Neuronal stem cell (in vitro differentiated cells): ENCODE measurements around the gene ARHGAP22.

Experiments
- DNase-seq: peaks from one replicate; pipeline ENCODE4 v3.0.0-alpha.2; 2013; ENCODE audit warnings: low spot score
- H2AFZ ChIP-seq: one replicate; pipeline ENCODE4 v1.6.1; 2013; ENCODE audit warnings: mild to moderate bottlenecking, low read length, inconsistent platforms
- H2AK5ac ChIP-seq: 2 replicates; pipeline ENCODE4 v1.6.1; 2013; ENCODE audit warnings: low read depth, mild to moderate bottlenecking, inconsistent platforms, low read length, moderate library complexity, mixed read lengths
- H2BK120ac ChIP-seq: 2 replicates; pipeline ENCODE4 v1.6.1; 2013; ENCODE audit warnings: low read depth, mild to moderate bottlenecking, inconsistent platforms, low read length, moderate library complexity, mixed read lengths
- H2BK12ac ChIP-seq: one replicate; pipeline ENCODE4 v1.6.1; 2013; ENCODE audit warnings: low read length, inconsistent platforms
- H2BK15ac ChIP-seq: 2 replicates; pipeline ENCODE4 v1.6.1; 2013; ENCODE audit warnings: mild to moderate bottlenecking, low read length, inconsistent platforms, mixed read lengths
- H2BK5ac ChIP-seq: one replicate; pipeline ENCODE4 v1.6.1; 2013; ENCODE audit warnings: inconsistent platforms, mild to moderate bottlenecking, low read length, moderate library complexity
- H3K14ac ChIP-seq: one replicate; pipeline ENCODE4 v1.6.1; 2013; ENCODE audit warnings: low read length, inconsistent platforms
- H3K18ac ChIP-seq: 2 replicates; pipeline ENCODE4 v1.6.1; 2013; ENCODE audit warnings: low read length, inconsistent platforms
- H3K23ac ChIP-seq: 2 replicates; pipeline ENCODE4 v1.6.1; 2013; ENCODE audit warnings: low read depth, mild to moderate bottlenecking, mixed read lengths, low read length, inconsistent platforms; ENCODE audit not compliant: poor library complexity
- H3K27ac ChIP-seq: replicated peaks from 3 replicates; pipeline ENCODE4 v1.5.1; 2013; ENCODE audit warnings: low read length, inconsistent platforms
- H3K27me3 ChIP-seq, 3 experiments: 2 replicates each; pipeline ENCODE4 v1.6.1; 2013; ENCODE audit warnings: low read length in 3 of 3, mild to moderate bottlenecking in 2 of 3, inconsistent platforms in 1 of 3, low read depth in 1 of 3, mixed read lengths in 1 of 3, moderate library complexity in 1 of 3; ENCODE audit not compliant: control insufficient read depth in 3 of 3, insufficient read depth in 3 of 3
- H3K36me3 ChIP-seq, 2 donors: replicated peaks in 1 of 2; 2 replicates each; pipeline ENCODE4 v1.6.1; 2013; ENCODE audit warnings: low read length in 2 of 2; ENCODE audit not compliant: control insufficient read depth in 2 of 2, insufficient read depth in 2 of 2
- H3K4ac ChIP-seq: 2 replicates; pipeline ENCODE4 v1.6.1; 2013; ENCODE audit warnings: inconsistent platforms, mild to moderate bottlenecking, low read length, moderate library complexity
- H3K4me1 ChIP-seq, 2 donors: 1 replicate in 1 of 2; 2 replicates in 1 of 2; pipeline ENCODE4 v1.6.1; 2013; ENCODE audit warnings: low read length in 2 of 2, low read depth in 1 of 2; ENCODE audit not compliant: control insufficient read depth in 2 of 2, insufficient read depth in 1 of 2
- H3K4me2 ChIP-seq: one replicate; pipeline ENCODE4 v1.6.1; 2013; ENCODE audit warnings: mild to moderate bottlenecking, low read length, inconsistent platforms; ENCODE audit not compliant: insufficient read depth, poor library complexity, severe bottlenecking
- H3K4me3 ChIP-seq, 2 donors: 2 replicates each; pipeline ENCODE4 v1.5.1; 2013; ENCODE audit warnings: low read length in 2 of 2, mild to moderate bottlenecking in 2 of 2, inconsistent platforms in 1 of 2, moderate library complexity in 1 of 2
- H3K79me1 ChIP-seq: one replicate; pipeline ENCODE4 v1.6.1; 2013; ENCODE audit warnings: low read depth, mild to moderate bottlenecking, inconsistent platforms, low read length, moderate library complexity
- H3K9ac ChIP-seq: one replicate; pipeline ENCODE4 v1.6.1; 2013; ENCODE audit warnings: mild to moderate bottlenecking, low read depth, low read length, inconsistent platforms; ENCODE audit not compliant: poor library complexity
- H3K9me3 ChIP-seq, 2 donors: replicated peaks in 1 of 2; 2 replicates each; pipeline versions ENCODE3 to v1.6.1; 2013; ENCODE audit warnings: low read length in 2 of 2, mild to moderate bottlenecking in 2 of 2, inconsistent platforms in 1 of 2, low read depth in 1 of 2, mixed read lengths in 1 of 2, moderate library complexity in 1 of 2; ENCODE audit not compliant: control insufficient read depth in 2 of 2, insufficient read depth in 1 of 2
- H4K8ac ChIP-seq: one replicate; pipeline ENCODE4 v1.6.1; 2013; ENCODE audit warnings: low read depth, mild to moderate bottlenecking, inconsistent platforms, low read length, moderate library complexity
- H4K91ac ChIP-seq: one replicate; pipeline ENCODE4 v1.6.1; 2013; ENCODE audit warnings: low read length, low read depth, mild to moderate bottlenecking, inconsistent platforms; ENCODE audit not compliant: poor library complexity
- WGBS, 2 donors: extraction: QIAGEN DNeasy Blood & Tissue Kit; methylation state at CpG; one replicate each; pipeline ENCODE4 v1.1.7; 2013; ENCODE audit warnings: missing lambda C conversion rate in 2 of 2, mixed read lengths in 1 of 2; ENCODE audit not compliant: insufficient read length in 2 of 2, insufficient replicate concordance in 1 of 2; ENCODE audit errors: extremely low coverage in 2 of 2; 5-methylcytosine and 5-hydroxymethylcytosine counted together

The ARHGAP22 gene

DNA sequence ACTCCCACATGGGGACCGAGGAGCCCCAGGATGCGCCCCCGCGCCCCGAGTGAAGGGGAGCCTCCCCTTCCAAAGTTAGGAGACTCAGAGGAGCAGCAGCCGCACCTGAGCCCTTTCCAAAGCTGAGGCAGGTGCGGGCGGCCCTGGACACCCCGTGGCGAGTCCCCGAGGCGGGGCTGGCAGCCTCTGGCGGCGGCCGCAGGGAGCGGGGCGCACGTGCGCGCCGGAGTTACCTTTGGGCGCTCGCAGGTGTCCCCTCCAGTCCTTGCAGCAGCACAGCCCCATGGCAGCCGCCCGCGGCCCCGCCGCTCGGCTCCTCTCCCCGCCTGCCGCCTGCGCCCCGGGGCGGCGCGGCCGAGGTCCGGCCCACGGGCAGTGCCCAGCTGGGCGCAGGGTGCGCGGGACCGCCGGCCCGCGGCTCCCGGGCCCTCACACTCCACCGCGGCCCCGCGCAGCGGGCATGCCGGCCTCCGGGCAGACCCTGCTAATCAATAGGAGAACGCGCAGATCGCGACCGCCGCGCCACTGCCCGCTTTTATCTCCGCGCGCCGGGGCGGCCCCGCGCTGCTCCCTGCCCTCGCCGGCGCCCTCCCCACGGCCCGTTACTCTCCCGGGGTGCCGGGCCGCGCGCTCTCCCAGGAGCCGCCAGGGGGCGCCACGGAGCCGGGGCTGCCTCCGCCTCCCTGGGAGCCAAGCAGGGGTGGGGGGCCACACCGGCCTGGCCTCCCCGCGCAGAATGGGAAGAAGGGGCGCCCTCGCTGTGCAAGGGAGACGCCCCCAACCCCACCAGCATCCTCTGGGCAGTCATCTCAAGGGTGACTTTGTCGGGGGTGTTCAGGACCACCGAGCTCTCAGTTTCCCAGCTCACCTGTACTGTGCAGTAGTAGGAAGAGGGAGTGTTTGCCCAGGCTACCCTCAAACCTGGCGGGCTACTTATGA, 80.8 kb downstream of the ARHGAP22 start:
- peak overlapping the region; percentile 89 for H3K4me2 ChIP-seq
- H3K14ac ChIP-seq, result peak overlapping the region; percentile 32
- peak; percentile 31 for DNase-seq
- peak overlapping the region; percentile 87 for H2AFZ ChIP-seq
- peak overlapping the region; percentile 16 for H2BK12ac ChIP-seq
- peak overlapping the region; percentile 82 for H2BK15ac ChIP-seq
- H3K18ac ChIP-seq, result peak overlapping the region; percentile 84
- H2AK5ac ChIP-seq, result peak overlapping the region; percentile 41
- no peaks in the 10 kb centered on the region for H3K79me1 ChIP-seq
- H3K23ac ChIP-seq, result no peak overlapping the region
- H3K9me3 ChIP-seq, result peaks cover 0 to 3% of the 10 kb centered on the region in 2 donors
- no peak overlapping the region for H4K8ac ChIP-seq
- H3K27ac ChIP-seq, result no peak overlapping the region
- no peak overlapping the region for H3K4ac ChIP-seq
- H3K4me3 ChIP-seq, result peak overlapping the region; percentile 42 to 83
- peak overlapping the region; percentile 68 for H2BK120ac ChIP-seq
- no peak overlapping the region for H4K91ac ChIP-seq
- H3K4me1 ChIP-seq, result peaks cover 0 to 19% of the 10 kb centered on the region in 2 donors
- no peaks in the 10 kb centered on the region for H3K36me3 ChIP-seq
- peaks cover 0 to 67% (median 11%) of the 10 kb centered on the region in 3 experiments for H3K27me3 ChIP-seq
- H2BK5ac ChIP-seq, result peak overlapping the region; percentile 2
- peak overlapping the region; percentile 25 for H3K9ac ChIP-seq
- WGBS, 2 donors, result no CpG with 5 or more reads among the region's 93 CpGs

DNA sequence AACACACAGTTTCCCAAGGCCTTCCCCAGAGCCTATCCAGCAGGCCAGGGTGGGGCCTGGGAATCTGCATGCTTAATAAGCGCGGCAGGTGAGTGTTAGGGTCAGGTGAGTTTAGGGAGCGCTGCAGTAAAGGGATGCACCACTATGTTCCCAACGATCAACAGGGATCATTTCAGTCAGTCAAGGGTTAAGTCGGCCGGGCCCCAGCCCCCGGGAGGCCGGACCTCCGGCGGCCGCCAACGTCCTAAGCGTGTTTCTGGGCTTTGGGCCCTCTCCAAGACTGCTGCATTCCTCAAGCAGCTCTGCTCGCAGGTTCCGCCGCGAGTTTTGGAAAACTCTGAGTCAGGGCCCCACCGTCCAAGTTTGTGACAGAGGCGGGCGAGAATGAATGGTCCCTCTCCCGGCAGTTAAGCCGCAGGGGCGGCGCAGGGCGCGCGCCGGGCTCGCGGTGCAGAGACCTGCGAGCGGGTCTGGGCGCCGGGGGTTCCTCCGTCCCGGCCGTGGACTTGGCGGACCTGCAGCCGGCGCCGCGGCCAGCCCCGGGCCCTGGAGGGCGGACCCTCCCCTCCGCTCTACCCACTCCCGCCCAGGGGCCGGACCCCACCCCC, 81.6 kb downstream of the ARHGAP22 start:
- DNase-seq, result peak; percentile 14
- peak overlapping the region; percentile 87 for H2AFZ ChIP-seq
- peaks cover 0 to 75% (median 11%) of the 10 kb centered on the region in 3 experiments for H3K27me3 ChIP-seq
- H2BK12ac ChIP-seq, result no peak overlapping the region
- H3K4me1 ChIP-seq, result peaks cover 0 to 19% of the 10 kb centered on the region in 2 donors
- H3K9ac ChIP-seq, result peak overlapping the region; percentile 25
- no peaks in the 10 kb centered on the region for H3K36me3 ChIP-seq
- no peak overlapping the region for H3K23ac ChIP-seq
- H3K9me3 ChIP-seq, result peaks cover 0 to 3% of the 10 kb centered on the region in 2 donors
- H3K4ac ChIP-seq, result no peak overlapping the region
- no peak overlapping the region for H4K91ac ChIP-seq
- no peak overlapping the region for H3K27ac ChIP-seq
- peak overlapping the region; percentile 32 for H3K14ac ChIP-seq
- H2AK5ac ChIP-seq, result no peak overlapping the region
- peak overlapping the region; percentile 2 for H2BK5ac ChIP-seq
- H3K4me2 ChIP-seq, result peak overlapping the region; percentile 89
- H3K18ac ChIP-seq, result peak overlapping the region; percentile 44
- no CpG with 5 or more reads among the region's 47 CpGs for WGBS, 2 donors
- H2BK15ac ChIP-seq, result no peak overlapping the region
- H3K4me3 ChIP-seq, result peak overlapping the region; percentile 42 to 83
- no peaks in the 10 kb centered on the region for H3K79me1 ChIP-seq
- H4K8ac ChIP-seq, result no peak overlapping the region
- peak overlapping the region; percentile 68 for H2BK120ac ChIP-seq

DNA sequence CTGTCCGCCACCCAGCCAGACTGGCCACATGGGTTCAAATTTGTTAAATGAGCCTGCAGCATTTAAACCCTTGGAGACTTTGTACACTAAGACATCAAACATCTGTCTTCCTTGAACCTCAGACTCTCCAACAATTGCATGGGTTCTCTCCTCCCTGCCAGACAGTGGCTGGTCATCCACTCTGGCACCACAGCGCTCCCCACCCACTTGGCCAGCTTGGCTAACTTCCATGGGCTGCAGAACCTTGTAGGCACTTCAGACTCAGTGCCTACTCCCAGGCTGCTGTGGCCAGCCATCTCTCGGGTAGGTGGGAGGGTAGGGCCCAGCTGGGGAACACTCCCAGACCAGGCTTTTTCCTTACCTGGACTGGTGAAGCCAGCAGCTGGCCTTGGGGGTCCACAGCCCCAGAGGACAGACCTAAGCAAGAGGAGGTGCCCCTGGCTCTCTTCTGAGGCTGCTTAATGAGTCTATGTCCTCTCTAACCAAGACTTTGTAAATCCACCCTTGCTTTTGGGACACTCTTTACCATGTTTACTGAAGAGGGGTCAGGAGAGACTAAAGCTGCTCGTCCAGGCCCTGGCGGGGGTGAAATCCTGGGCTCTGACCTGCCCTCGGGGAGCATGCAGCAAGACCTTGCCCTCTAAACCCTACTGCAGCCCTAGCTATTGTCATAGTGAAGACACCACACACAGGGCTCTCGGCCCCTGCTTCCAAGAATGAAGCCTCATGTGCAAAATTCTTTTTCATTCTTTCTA, 82.7 kb downstream of the ARHGAP22 start:
- H3K79me1 ChIP-seq, result no peaks in the 10 kb centered on the region
- H3K9ac ChIP-seq, result no peak overlapping the region
- no peak overlapping the region for H3K4me2 ChIP-seq
- no peak overlapping the region for H4K8ac ChIP-seq
- H3K4me1 ChIP-seq, result peaks cover 0 to 17% of the 10 kb centered on the region in 2 donors
- H3K36me3 ChIP-seq, result no peaks in the 10 kb centered on the region
- no peak for DNase-seq
- peaks cover 0 to 78% (median 11%) of the 10 kb centered on the region in 3 experiments for H3K27me3 ChIP-seq
- peaks cover 0 to 3% of the 10 kb centered on the region in 2 donors for H3K9me3 ChIP-seq
- H3K4me3 ChIP-seq, result peak overlapping the region in 1 of 2 donors; percentile 12
- H3K27ac ChIP-seq, result no peak overlapping the region
- H2BK15ac ChIP-seq, result no peak overlapping the region
- no peak overlapping the region for H2BK120ac ChIP-seq
- peak overlapping the region; percentile 28 for H3K18ac ChIP-seq
- H4K91ac ChIP-seq, result no peak overlapping the region
- H2BK5ac ChIP-seq, result no peak overlapping the region
- no peak overlapping the region for H3K4ac ChIP-seq
- peak overlapping the region; percentile 2 for H2AK5ac ChIP-seq
- peak overlapping the region; percentile 60 for H3K14ac ChIP-seq
- H3K23ac ChIP-seq, result peak overlapping the region; percentile 56
- no peak overlapping the region for H2BK12ac ChIP-seq
- no CpG with 5 or more reads among the region's 7 CpGs for WGBS, 2 donors
- no peak overlapping the region for H2AFZ ChIP-seq
